ENCODE data around the gene NANOS2. TPM values are rescaled to one million over a fixed set of nuclear protein-coding genes. Genes with fewer than 3 reads are reported as not detected.

Gene NANOS2
- total and polyA plus RNA-seq, 2 of the 13 experiments (the other 11 are each of a cell fraction or from before 2014, with no cell fraction given), result not detected

GRCh38 chr19:45886427-45887199 is 28.0 kb downstream of the NANOS2 start (continued):
- TF ChIP-seq REL (CRISPR knock-in tag; conservative IDR thresholded peaks at IDR 0.05), result no peak
- no peak for TF ChIP-seq RXRA (CRISPR knock-in tag; IDR thresholded peaks at IDR 0.05)
- no peak for TF ChIP-seq ZNF850 (CRISPR knock-in tag; conservative IDR thresholded peaks at IDR 0.05)
- TF ChIP-seq ZNF781 (CRISPR knock-in tag; IDR thresholded peaks at IDR 0.05; ENCODE audit: borderline replicate concordance, not compliant biosample characterization), result peak; percentile 68
- TF ChIP-seq KDM5A (IDR thresholded peaks at IDR 0.05; ENCODE audit: borderline replicate concordance, low read length), result peak; percentile 93
- no peak for TF ChIP-seq MIER2 (CRISPR knock-in tag; IDR thresholded peaks at IDR 0.05)
- no peak for TF ChIP-seq HNRNPH1 (optimal IDR thresholded peaks at IDR 0.05; ENCODE audit: low read depth, low read length)
- TF ChIP-seq JUND (CRISPR knock-in tag; IDR thresholded peaks at IDR 0.05), result no peak
- peak in 1 of 2 experiments; percentile 61; a peak in 3 of 4 replicates for TF ChIP-seq POLR2A (IDR thresholded peaks at IDR 0.05; ENCODE audit: insufficient read depth in 1 of 2, low read depth in 2 of 2, low read length in 2 of 2)
- peak; percentile 44; the same call in 1 of the 2 replicates for TF ChIP-seq FOXC1 (CRISPR knock-in tag; IDR thresholded peaks at IDR 0.05; ENCODE audit: borderline replicate concordance)
- TF ChIP-seq FOXO4 (CRISPR knock-in tag; conservative IDR thresholded peaks at IDR 0.05), result no peak
- TF ChIP-seq ZSCAN9 (CRISPR knock-in tag; IDR thresholded peaks at IDR 0.05; ENCODE audit: borderline replicate concordance), result no peak; the same call in 1 of the 2 replicates
- no peak for TF ChIP-seq NR1H2 (CRISPR knock-in tag; IDR thresholded peaks at IDR 0.05; ENCODE audit: borderline replicate concordance, low read depth)
- no peak for TF ChIP-seq MBNL3 (CRISPR knock-in tag; conservative IDR thresholded peaks at IDR 0.05)
- TF ChIP-seq HIVEP1 (CRISPR knock-in tag; IDR thresholded peaks at IDR 0.05), result no peak; the same call in 1 of the 2 replicates
- no peak for TF ChIP-seq ZNF138 (CRISPR knock-in tag; IDR thresholded peaks at IDR 0.05; ENCODE audit: low read depth)
- TF ChIP-seq ZNF24 (IDR thresholded peaks at IDR 0.05), result no peak
- no peak for TF ChIP-seq JDP2 (CRISPR knock-in tag; IDR thresholded peaks at IDR 0.05; ENCODE audit: borderline replicate concordance)
- peak; percentile 100 for TF ChIP-seq KDM2A (CRISPR knock-in tag; IDR thresholded peaks at IDR 0.05; ENCODE audit: borderline replicate concordance, low read depth)
- no peak for TF ChIP-seq RELA (CRISPR knock-in tag; IDR thresholded peaks at IDR 0.05)
- no peak for TF ChIP-seq CENPBD1 (CRISPR knock-in tag; IDR thresholded peaks at IDR 0.05; ENCODE audit: borderline replicate concordance, low read depth)
- no peak; the same call in 1 of the 2 replicates for TF ChIP-seq UBTF (CRISPR knock-in tag; IDR thresholded peaks at IDR 0.05)
- TF ChIP-seq ZSCAN12 (CRISPR knock-in tag; IDR thresholded peaks at IDR 0.05), result no peak
- TF ChIP-seq HNRNPLL (IDR thresholded peaks at IDR 0.05; ENCODE audit: low read depth, low read length, poor library complexity, severe bottlenecking), result peak; percentile 9
- TF ChIP-seq ZNF484 (CRISPR knock-in tag; IDR thresholded peaks at IDR 0.05; ENCODE audit: borderline replicate concordance, low read depth), result no peak
- no peak for TF ChIP-seq ZNF780A (CRISPR knock-in tag; IDR thresholded peaks at IDR 0.05)
- peak; percentile 16; the same call in 1 of the 2 replicates for TF ChIP-seq SP2 (CRISPR knock-in tag; IDR thresholded peaks at IDR 0.05)
- peak; percentile 90 for TF ChIP-seq HCFC1 (IDR thresholded peaks at IDR 0.05; ENCODE audit: low read depth, low read length)

Data from HepG2 (cell line).